ENCODE results near the gene COA5. TPM values are rescaled to one million over a fixed set of nuclear protein-coding genes. Genes with fewer than 3 reads are reported as not detected.

COA5 gene
- total and polyA plus RNA-seq, 9 donors = 27.2 to 42.5 (median 32.1) TPM

DNA sequence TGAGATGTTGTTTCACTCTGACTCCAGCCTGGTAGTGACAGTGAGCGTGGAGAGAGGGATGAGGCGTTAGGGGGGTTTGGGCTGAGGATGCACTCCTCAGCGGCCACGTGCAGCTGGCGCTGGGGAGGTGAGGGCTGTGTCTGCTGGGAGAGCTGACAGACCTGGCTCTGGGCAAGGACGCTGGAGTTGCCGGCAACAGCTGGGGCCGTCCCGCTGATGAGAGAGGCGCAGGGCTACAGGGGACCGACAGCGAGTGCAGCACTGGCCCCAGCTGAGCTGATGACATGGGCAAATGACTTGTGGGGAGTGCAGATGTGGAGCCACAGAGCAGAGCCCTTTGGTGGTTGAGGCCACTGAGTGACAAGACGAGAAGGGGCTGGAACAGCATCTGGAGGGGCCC, 38.4 kb downstream of the COA5 start:
- intact Hi-C loops (cut with DNase I) = loop anchor here in 1 of 4 donors (10.0 kb wide), 1 partner anchor 155 kb away; no protein-coding TSS in a partner anchor
- TF ChIP-seq POLR2A (IDR thresholded peaks at IDR 0.05) (no peak), EP300 (IDR thresholded peaks at IDR 0.05) (no peak)
- TF ChIP-seq, protein P1, sequence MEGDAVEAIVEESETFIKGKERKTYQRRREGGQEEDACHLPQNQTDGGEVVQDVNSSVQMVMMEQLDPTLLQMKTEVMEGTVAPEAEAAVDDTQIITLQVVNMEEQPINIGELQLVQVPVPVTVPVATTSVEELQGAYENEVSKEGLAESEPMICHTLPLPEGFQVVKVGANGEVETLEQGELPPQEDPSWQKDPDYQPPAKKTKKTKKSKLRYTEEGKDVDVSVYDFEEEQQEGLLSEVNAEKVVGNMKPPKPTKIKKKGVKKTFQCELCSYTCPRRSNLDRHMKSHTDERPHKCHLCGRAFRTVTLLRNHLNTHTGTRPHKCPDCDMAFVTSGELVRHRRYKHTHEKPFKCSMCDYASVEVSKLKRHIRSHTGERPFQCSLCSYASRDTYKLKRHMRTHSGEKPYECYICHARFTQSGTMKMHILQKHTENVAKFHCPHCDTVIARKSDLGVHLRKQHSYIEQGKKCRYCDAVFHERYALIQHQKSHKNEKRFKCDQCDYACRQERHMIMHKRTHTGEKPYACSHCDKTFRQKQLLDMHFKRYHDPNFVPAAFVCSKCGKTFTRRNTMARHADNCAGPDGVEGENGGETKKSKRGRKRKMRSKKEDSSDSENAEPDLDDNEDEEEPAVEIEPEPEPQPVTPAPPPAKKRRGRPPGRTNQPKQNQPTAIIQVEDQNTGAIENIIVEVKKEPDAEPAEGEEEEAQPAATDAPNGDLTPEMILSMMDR (IDR thresholded peaks at IDR 0.05) = no peak
- Histone ChIP-seq H3K9me3 (no peaks in the 10 kb centered on the region), H3K27ac (no peak overlapping the region), H3K36me3 (no peaks in the 10 kb centered on the region), H3K4me1 (ENCODE audit: insufficient read depth) (no peaks in the 10 kb centered on the region), H3K4me3 (no peak overlapping the region), H3K27me3 (no peaks in the 10 kb centered on the region)
- 89 to 94% (median 93%) methylated on average over 13 of the region's 13 CpGs for WGBS, 3 donors
- no peak for DNase-seq

DNA sequence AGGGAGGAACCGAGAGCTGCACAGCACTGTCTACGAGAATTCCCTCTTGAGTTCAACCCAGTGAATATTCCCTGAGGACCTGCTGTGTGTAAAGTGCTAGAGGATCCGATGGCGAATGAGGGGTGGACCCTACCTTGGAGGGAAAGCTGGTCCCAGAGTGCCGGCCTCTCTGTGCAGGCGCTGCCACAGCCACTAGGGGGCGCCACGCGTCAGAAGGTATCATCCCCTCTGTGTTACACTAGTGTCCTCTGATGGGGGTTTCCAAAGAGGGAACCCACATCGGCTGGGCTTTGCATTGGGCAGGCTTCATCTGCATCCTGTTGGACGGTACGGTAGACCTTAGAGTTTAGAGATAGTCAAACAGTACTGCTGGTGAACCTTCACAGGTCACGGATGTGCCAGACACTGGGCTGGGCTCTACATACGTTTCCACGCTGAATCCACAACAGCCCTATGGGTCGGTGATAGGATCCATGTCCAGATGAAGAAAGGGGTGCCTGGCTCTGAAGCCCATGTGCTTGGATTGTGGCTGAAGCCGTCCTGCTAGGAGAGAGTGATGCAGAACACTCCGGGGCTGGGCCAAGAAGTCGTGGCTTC, 39.0 kb downstream of the COA5 start:
- WGBS, 3 donors = 71 to 74% (median 72%) methylated on average over 19 of the region's 19 CpGs
- Histone ChIP-seq H3K27me3 (no peaks in the 10 kb centered on the region), H3K9me3 (no peaks in the 10 kb centered on the region), H3K36me3 (no peaks in the 10 kb centered on the region), H3K27ac (no peak overlapping the region), H3K4me1 (ENCODE audit: insufficient read depth) (no peaks in the 10 kb centered on the region), H3K4me3 (no peak overlapping the region)
- DNase-seq = peak in 3 of 5 donors; percentile 45 to 58 (median 52)
- intact Hi-C loops (cut with DNase I) = loop anchor here in 1 of 4 donors (10.0 kb wide), 1 partner anchor 154 kb away; no protein-coding TSS in a partner anchor
- no peak for TF ChIP-seq POLR2A (IDR thresholded peaks at IDR 0.05)
- TF ChIP-seq, protein P1 (IDR thresholded peaks at IDR 0.05) = peak in 2 of 3 donors; percentile 17 to 30

DNA sequence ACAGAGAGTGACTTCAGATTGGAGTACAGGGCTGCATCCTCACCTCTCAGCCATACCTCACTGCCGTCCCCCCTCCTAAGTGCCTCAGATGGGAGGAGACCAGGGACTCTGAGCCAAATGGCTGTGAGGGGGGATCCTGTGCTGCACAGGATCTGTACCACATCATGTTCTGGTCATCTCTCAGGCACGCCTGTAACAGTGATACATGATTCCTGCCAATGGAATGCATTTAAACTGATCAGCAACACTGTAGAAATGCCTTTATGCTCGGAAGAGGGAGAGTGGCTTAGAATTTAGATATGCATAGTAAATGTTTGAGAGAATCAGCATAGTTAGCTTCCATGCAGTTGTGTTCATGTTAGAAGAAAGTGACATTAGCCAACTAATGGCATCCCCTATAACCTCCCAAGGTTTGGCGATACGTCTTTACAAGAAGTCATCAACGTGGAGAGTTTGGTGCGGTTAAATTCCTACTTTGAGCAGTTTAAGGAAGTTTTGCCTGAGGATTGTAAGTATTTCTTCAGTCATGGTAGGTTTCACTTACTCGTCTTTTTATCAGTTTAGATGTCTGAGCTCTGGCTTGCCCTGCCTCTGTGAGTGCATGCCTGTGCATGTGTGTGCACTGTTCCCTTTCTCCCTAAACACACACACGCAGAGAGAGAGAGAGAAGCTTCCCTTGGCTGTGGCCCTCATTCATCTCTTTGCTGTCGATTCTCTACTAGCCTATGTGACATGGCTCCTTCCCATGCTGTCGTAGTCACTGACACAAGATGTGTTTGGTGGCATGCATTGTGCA, 40.0 kb downstream of the COA5 start:
- H3K4me3 ChIP-seq = no peak overlapping the region
- TF ChIP-seq POLR2A (IDR thresholded peaks at IDR 0.05) = no peak
- no peak for TF ChIP-seq EP300 (IDR thresholded peaks at IDR 0.05)
- TF ChIP-seq, protein P1 (IDR thresholded peaks at IDR 0.05) = no peak

DNA sequence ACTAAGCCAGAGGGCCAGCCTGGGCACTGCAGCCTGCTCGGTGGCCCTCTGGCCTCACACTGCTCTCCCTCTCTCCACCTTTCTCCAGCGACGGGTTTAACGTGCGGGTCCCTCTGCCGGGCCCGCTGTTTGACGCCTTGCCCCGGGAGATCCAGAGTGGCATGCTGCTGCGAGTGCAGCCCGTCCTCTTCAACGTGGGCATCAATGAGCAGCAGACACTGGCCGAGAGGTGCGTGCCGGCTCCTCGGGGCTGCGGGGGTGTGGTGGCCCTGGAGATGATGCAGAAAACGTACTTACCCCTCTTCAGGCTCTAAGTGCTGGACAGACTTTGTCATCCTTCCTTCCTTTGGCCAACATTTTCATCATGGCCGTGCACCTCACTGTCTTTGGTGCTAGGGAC, 42.4 kb downstream of the COA5 start:
- TF ChIP-seq POLR2A (IDR thresholded peaks at IDR 0.05) = no peak
- TF ChIP-seq EP300 (IDR thresholded peaks at IDR 0.05) = no peak
- TF ChIP-seq, protein P1 (IDR thresholded peaks at IDR 0.05) = no peak
- intact Hi-C loops (cut with DNase I) = loop anchor here in 1 of 4 donors (10.0 kb wide), 1 partner anchor 151 kb away; no protein-coding TSS in a partner anchor
- no peak overlapping the region for H3K27ac ChIP-seq
- H3K9me3 ChIP-seq = no peaks in the 10 kb centered on the region
- H3K36me3 ChIP-seq = no peaks in the 10 kb centered on the region
- no peak overlapping the region for H3K4me3 ChIP-seq
- H3K4me1 ChIP-seq (ENCODE audit: insufficient read depth) = peaks cover 3% of the 10 kb centered on the region
- no peak for DNase-seq
- 95 to 96% (median 96%) methylated on average over 19 of the region's 19 CpGs for WGBS, 3 donors
- no peaks in the 10 kb centered on the region for H3K27me3 ChIP-seq

More for the DNA sequence above, 40.0 kb downstream of the COA5 start:
- H3K27me3 ChIP-seq = no peaks in the 10 kb centered on the region
- WGBS, 3 donors = 95 to 96% (median 95%) methylated on average over 11 of the region's 11 CpGs
- DNase-seq = no peak
- H3K4me1 ChIP-seq (ENCODE audit: insufficient read depth) = no peaks in the 10 kb centered on the region
- intact Hi-C loops (cut with DNase I) = loop anchor here in 1 of 4 donors (10.0 kb wide), 1 partner anchor 154 kb away; no protein-coding TSS in a partner anchor
- no peaks in the 10 kb centered on the region for H3K9me3 ChIP-seq
- no peaks in the 10 kb centered on the region for H3K36me3 ChIP-seq
- no peak overlapping the region for H3K27ac ChIP-seq
